Right lobe of liver (tissue), 4 donors: ENCODE results near the gene TBC1D5.

Experiments
- CTCF ChIP-seq, 4 donors: fragments of 200-600 bp in 3 of 4; fragments of 450-650 bp in 1 of 4; IDR thresholded peaks; one replicate each; pipeline versions ENCODE4 v1.5.1 to v1.8.0; 2016 to 2022; ENCODE audit warnings: antibody characterized with exemption in 4 of 4, mild to moderate bottlenecking in 2 of 4
- POLR2A ChIP-seq: fragments of 450-650 bp; IDR thresholded peaks from one replicate; pipeline ENCODE4 v1.6.1; 2017; ENCODE audit warnings: antibody characterized with exemption, mild to moderate bottlenecking
- donor health status: DM: no; HTN: no; CAD: no.
- donor health status: DM: no; HTN: no; CAD: no.
- donor health status: DM: no; HTN: yes; CAD: no.

GRCh38 chr3:17322106-17322793 lies 420.2 kb downstream of the TBC1D5 start:
- TF ChIP-seq CTCF (IDR thresholded peaks at IDR 0.05) (no peak), POLR2A (no peak)
